Fibroblast of skin of abdomen (primary cell): ENCODE measurements around the gene SLC38A9.

Source experiments
- DNase-seq: peaks from one replicate; pipeline ENCODE4 v3.0.0-alpha.2; 2013

Gene SLC38A9

DNA sequence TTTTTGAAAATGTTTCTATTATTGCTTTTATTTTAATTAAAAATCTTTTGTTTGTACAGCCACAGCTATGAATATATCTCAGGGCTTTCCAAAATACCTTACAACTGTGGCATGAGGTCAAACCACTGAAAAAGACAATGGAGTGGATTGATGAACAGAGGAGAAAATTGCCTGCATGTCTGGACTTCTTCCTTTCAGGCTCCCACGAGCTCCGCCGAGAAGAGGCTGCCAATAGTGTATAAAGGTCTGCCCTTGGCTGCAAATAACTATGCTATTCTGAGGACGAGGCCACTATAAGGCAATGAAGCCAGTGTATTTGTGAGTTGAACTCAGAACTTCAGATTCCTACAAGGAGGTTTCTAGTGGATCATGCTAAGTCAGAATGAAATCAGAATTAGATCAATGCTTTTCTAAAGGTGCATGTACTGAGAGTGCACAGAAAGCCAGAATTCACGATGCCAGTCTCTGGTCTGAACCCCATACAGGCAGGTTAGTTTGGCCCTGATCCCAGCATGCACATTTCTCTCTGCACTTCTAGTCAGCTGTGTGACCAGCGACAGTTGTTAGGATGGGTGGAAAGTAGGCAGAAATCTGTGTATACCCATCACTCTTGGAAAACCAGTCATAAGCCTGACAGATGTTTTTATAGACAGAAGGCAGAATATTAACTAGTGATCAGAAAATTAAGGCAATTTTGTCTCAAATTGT lies 134.6 kb downstream of the SLC38A9 start:
- peak; percentile 54 for DNase-seq

DNA sequence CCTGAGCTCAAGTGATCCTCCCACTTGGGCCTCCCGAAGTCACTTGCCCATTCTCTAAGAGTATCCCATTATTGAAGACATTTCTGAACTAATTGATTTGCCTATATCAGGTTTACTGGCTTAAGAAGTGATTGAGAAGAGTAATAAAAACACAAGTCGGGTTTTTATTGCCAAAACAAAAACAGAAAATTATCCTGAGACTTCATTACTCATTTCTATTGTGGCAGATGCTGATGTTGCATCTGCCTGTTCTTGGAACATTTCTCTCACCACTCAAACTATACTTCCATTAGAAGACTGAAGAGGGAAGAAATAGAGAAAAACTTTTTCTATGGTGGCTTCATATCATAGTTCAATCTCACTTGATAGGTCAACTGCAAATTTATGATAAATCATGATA lies 135.5 kb downstream of the SLC38A9 start:
- DNase-seq, result no peak
